ENCODE results near the gene FBXL3.

Gene FBXL3

GRCh38 chr13:77026861-77027621, at the start of gene FBXL3:
Gene FBXL3, minus strand, starts transcription at chr13:77027159. Its CDS starts 5,299 bp downstream, at chr13:77021860.
- DNase-seq = peak; percentile 79 to 91 (median 84)

GRCh38 chr13:77067519-77067918, 40.6 kb upstream of the FBXL3 start:
- no peak for DNase-seq

DNA sequence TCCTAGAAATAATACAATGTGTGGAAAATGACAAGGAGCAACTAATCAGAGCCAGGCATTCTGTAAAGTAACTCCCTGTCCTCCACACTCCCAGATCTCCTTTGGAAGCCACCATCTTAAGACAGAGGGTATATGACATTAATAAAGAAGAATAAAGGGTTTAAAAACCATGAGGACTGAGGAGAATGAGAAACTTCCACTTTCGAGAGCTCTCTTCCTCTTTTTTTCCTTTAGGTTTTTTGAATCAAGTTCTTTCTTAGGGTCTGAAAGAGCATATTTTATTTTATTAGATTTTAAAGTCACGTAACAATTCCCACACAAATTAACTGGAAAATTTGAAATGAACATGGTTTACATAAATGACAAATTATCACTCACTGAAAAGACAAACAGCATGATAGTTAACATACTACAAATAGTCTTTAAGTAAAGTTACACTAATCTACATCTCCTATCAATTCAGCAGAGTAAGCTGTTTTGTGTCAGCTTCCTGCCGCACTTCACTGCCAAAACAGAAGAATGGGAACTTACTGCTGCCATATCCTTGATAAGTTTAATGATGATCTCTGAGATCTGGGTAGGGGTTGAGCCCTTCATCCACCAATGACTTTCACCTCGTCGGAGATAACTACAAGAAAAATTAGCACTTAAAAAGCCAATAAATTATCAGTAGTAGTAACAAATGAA, 38.6 kb upstream of the FBXL3 start:
- DNase-seq = no peak

GRCh38 chr13:77062097-77062496, 35.1 kb upstream of the FBXL3 start:
- DNase-seq = no peak

GRCh38 chr13:77061362-77061761, 34.4 kb upstream of the FBXL3 start:
- no peak for DNase-seq

GRCh38 chr13:77056886-77057285, 29.9 kb upstream of the FBXL3 start:
- no peak for DNase-seq

DNA sequence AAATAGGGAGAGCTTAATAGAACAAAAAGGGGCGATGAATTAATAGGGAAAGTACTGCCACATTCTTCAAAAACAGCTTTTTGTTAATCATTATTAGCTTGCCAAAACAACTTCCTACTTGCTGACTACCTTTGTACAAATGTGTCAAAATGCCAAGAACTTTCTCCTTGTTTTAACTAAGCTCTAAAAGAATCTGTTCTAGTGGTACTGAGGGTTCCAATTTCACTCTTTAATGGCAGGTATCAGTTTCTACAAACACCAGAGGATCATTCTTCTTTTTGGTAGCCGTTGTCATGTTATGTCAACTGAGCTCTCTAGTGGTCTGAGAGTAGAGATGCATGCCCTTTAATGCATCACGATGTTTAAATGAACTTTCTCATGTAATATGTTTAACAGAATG, 29.4 kb upstream of the FBXL3 start:
- no peak for DNase-seq

DNA sequence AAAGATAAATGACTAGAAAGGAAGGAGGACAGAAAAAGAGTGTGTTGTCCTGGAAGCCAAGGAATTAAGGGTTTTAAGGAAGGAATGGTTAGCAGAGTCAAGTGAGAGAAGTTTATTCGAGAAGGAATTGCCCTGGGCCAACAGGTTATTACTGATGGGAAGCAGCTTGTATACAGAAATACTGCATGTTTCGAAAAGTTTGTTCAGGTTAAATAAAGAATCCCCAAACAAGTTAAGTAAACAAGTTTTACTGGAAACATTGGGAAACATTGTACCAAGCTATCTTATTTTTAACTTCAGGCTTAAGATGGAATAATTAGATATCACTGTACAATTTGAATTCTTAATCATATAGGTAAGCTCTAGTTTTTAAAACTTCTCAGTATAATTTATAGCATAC, 28.2 kb upstream of the FBXL3 start:
- DNase-seq = no peak

DNA sequence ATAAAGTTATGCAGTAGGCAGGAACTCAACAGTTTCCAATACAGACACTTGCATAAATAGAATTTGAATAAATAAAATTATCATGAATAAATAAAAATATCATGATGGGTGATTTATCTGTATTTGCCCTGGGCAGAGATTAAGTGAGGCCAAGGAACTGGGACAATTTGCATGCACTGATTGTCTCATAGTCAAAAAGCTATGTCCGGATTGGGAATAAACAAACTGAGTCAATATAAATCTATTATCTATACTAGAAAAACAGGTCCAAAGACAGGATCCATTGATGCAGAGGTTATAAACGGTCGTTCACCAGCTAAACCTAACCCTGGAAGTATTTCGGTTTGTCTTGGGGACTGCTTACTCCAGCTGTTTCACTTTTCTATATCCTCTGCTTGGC, 26.2 kb upstream of the FBXL3 start:
- no peak for DNase-seq

GRCh38 chr13:77048681-77049080, 21.7 kb upstream of the FBXL3 start:
- no peak for DNase-seq

- DNase-seq = no peak
Observed at GRCh38 chr13:77047649-77048343, 20.8 kb upstream of the FBXL3 start.

- DNase-seq = no peak
Observed at GRCh38 chr13:77042566-77043177, 15.7 kb upstream of the FBXL3 start.

- DNase-seq = no peak
Observed at GRCh38 chr13:77040835-77041234, 13.9 kb upstream of the FBXL3 start.

DNA sequence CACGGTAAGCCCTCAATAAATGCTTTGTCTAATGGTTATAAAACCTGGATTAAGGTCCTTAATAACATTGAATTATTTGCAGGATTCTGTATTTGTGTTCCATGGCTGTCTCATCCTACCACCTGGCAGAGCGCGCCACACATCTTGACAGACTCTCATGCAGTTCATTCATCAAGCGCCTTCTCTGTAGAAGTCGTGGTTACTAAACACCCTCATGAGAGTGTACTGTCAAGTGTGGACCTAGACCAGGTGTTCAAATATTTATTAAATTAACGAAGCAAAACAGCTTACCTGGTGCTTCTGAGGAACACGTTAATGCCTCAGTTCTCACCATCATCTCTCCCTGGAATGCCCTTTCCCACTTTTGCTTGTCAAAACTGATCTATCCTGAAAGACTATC, 13.1 kb upstream of the FBXL3 start:
- DNase-seq = no peak

DNA sequence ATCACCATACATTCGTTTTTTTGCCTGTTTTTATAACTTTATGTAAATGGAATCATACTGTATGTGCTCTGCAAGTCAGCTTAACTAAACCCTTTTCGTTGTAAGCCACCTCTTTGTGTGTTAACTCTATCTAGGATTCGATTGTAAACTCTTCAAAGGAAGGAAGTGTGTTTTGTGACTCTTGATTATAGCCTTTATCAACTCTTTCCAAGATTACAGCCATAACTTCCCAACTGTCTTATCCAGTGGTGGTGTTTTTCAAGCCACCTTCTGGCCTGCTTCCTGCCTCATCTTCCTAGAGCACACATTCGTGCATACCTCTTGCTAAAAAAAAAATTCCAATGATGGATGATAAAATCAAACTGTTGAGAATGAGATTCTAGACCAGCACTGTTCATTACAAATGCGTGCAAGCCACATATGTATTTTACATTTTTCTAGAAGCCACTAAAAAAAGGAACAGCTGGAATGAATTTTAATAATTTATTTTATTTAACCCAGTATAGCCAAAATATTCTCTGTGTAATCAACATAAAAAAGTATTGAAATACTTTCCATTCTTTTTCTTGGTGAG, 12.0 kb upstream of the FBXL3 start:
- DNase-seq = no peak

DNA sequence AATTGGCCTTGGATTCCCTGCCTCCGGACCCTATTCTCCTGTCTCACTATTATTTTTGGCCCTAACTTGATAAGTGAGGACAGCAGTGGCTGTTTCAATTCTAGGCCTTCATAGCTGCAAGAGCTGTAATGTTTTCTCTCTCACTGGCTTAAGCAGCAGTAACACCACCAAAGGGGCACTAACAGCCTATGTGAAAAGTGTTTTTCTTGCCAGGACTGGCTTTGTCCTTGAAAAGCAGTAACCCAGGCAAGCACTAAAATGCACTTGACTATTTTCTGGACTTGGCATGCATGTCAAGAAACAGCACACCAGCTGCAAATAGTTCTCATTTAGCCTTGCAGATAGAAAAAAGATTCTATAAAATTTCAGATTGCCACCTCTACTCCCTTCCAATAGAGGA, 9.3 kb upstream of the FBXL3 start:
- DNase-seq = no peak

DNA sequence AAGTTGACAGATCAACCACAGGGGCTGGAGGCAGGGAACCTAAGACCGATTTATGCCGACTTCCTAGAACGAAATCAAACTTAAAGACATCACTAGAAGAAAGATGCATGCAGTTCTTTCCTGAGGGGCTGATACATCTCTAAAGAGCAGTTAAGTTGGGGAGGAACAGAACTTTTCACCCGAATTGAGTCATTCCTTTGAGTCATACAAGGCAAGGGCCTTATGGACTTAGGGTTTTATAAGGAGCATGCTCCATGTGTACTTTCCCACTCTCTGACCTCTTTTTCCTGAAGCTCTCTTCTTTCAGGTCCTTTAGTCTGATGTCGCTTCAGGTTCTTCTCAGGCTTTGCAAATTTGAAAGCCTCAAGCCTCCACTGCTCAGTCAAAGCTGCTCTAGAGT, 7.9 kb upstream of the FBXL3 start:
- no peak for DNase-seq

- DNase-seq = no peak
Observed at GRCh38 chr13:77033717-77034302, 6.9 kb upstream of the FBXL3 start.

GRCh38 chr13:77031656-77032243, 4.8 kb upstream of the FBXL3 start:
- DNase-seq = no peak

DNA sequence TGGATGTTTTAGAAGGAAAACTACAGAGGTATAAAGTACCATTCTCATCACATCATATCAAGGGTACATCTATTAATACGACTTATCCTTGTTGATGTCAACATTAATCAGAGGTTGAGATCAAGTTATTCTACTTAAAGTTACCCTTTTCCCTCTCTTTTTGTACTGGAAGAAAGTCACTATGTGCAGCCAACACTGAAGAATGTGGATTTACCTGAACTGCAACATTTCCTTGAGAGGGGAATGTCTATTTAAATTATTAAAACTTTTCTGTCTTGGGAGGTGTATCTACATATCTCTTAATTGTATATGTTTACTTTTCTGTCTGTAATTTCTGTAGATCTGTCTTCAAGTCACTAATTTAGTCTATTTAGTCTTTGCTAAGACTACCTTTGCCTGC, 2.5 kb upstream of the FBXL3 start:
- no peak for DNase-seq

DNA sequence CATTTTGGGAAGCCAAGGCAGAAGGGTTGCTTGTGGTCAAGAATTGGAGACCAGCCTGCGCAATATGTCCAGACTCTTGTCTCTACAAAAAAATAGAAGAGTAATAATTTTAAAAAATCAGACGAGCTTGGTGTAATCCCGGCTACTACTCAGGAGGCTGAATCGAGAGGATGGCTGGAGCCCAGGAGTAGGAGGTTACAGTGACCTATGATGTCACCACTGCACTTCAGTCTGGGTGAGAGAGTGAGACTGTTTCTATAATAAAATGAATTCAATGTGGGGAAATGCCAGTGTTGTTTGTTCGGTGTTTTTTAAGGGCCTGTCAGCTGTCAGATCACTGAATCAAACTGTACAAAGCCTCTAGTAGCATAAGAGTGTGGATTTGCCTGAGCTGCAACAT, 1.2 kb upstream of the FBXL3 start:
- DNase-seq = no peak

DNA sequence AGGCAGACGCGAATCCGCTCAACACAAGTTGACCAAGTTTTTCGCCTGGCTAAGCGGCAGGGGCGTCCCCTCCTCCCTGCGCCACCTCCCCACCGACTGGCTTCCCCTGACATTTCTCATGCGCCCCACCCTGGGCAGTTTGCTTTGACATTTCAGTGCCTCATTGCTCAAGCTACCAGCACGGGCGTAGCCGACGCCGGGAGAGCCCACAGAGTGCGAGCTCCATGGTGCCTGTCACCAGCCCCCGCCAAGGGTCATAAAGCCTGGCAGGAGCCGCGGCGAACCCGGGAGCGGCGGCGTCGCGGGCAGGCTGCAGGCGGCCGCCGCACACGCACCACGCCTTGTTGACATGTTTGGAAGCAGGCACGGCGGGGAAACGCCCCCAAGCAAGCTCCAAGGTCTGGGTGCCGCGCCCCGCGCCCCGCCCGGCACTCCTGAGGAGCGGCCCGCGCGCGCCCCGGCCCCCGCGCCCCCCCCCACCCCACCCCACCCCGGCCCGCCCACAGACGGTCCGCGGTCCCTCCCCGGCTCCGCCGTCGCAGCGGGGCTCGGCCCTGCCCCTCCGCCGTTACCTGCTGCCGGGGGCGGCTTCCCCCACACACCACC, 601 bp downstream of the FBXL3 start:
- peak; percentile 67 to 88 (median 78) for DNase-seq
